EL (cell line): ENCODE measurements around the gene SUGCT.
A peak's percentile ranks its signal among the peaks of the same experiment; 100 is the strongest.

Experiments used
- DNase-seq: peaks from one replicate; pipeline ENCODE4 v3.0.0-alpha.2; 2016

Gene SUGCT

DNA sequence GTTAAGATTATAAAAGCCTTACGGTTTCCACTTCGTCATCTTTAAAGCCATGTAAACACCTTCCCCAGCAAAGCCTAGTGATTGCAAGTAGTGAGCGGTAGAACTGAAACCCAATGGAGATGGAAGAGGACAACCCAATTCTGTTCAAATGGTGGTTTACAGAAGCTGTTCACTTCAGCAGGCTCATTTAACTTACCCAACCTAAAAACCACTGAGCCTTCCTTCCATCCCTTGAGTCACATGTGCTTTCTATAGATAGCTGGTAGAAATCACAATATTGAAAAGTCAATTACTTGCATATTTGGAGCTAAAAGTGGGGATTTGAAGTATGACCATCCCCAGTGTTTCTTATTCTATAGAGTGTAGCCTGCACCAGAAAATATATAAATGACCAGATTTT, 667.7 kb downstream of the SUGCT start:
- no peak for DNase-seq

DNA sequence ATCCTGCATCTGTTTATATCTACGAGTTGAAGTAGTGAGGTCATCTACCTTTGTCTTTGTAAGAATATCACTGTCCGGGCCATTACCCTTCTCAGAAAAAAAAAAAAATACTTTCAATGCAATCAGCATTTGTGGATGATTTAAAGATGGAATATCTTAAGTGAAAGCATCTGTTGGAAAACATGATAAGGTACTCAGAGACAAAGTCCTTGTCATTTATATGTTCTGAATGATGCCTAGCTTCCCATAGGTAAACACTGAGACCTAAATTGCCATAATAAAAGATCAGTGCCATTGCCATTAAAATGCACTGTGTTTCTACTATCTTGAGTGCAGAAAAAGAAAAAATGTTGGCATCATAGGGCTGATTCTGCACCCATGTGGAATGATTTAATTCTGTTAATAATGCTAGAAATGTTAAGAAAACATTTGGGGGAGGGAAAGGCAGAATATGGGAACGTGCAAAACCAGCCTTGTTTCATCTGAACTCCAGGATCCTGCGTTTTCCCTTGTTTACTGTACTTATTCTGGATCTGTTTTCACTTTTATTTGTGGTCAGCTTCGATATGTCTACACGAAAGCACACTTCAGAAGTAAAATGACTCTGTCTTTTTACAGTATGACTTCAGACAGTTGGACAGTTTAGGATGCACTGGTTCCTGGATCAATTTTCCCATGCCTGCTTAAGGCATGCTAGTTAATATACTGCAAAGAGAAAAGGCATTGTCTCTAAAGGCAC, 669.8 kb downstream of the SUGCT start:
- DNase-seq: no peak

DNA sequence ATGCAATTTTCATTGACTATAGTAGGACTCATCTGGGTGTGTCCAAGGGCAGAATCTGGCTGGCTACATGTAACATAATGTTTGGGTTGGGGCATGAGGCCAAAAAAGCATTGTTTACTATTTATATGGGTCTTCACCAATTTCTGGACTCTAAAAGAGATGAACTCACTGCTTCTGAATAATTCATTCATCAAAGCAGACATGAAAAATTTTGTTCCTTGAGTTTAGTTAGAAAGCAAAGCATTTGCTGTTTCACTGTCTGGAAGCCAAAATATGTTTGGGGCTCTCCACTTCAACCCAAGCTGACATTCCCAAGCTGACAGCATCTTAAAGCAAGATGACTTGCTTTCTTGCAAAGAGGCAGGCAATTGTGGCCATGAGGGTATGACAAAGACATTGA, 670.6 kb downstream of the SUGCT start:
- no peak for DNase-seq

DNA sequence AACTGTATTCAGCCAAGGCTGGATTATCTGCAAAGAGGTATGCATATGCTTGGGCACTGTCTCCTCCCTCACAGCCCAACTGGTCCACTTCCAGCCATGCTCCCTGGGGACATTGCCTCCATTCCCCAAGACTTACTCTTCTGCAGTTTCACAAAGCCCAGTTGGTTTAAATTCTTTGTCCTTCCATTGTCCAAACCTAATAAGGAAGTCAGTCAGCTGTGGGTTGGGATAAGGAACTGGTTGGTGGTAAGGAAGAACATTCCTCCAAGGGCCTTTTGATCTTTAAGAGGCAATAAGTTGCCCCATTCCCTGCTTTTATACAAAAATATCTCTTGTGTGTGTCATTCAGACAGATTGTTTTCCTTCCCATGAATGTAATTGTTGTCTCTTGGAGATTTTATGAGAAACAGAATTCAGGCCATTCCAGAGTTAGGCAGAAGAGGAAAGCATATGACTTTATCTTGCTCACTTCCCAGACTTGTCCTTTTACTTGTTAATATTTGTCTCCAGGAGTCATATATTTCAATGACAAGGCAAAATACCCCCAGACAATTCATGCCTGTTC, 673.7 kb downstream of the SUGCT start:
- peak; percentile 97 for DNase-seq

DNA sequence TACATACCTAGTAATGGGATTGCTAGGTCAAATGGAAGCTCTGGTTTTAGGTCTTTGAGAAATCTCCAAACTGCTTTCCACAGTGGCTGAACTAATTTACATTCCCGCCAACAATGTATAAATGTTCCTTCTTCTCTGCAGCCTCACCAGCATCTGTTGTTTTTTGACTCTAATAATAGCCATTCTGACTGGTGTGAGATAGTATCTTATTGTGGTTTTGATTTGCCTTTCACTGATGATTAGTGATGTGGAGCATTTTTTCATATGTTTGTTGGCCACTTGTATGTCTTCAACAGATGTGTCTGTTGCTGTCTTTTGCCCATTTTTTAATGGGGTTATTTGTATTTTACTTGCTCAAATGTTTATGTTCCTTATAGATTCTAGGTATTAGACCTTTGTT, 675.5 kb downstream of the SUGCT start:
- peak; percentile 51 for DNase-seq

GRCh38 chr7:40811666-40812065, 676.9 kb downstream of the SUGCT start:
- no peak for DNase-seq

DNA sequence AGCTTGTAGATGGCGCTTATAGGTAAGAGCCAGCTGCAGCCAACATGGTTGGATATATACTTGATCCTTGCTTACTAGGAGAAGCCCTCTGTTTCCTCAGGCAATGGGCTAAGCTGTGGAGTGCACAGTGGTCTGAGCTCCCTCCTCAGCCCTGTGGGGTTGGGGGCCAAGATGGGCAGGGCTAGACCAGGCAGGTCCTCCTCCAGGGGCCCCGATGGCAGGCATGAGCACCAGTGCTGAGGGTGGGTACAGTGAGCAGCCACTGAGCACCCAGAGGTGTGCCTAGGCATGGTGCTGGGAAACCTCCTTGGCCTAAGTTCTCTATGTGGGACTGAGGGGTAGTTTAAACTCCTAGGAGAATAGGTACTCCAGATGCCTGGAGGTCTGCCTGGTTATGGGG, 680.2 kb downstream of the SUGCT start:
- no peak for DNase-seq

DNA sequence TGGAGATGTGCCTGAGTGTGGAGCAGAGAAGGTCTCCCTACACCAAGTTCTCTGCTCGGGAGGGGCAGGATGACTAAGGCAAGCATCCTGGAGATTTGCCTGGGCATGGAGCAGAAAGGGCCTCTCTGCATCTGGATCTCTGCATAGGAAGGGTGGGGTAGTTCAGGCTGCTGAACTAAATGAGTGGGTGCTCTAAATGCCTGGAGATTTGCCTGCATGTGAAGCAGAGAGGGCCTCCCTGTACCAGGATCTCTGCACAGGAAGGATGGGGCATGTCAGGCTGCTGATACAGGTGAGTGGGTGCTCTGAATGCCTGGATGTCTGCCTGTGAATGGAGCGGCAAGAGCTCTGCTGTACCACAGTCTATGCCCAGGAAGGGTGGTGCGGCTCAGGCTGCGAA, 680.7 kb downstream of the SUGCT start:
- peak; percentile 79 for DNase-seq

- no peak for DNase-seq
Observed at GRCh38 chr7:40822861-40823260, 688.1 kb downstream of the SUGCT start.

- DNase-seq: no peak
Observed at GRCh38 chr7:40824461-40824860, 689.7 kb downstream of the SUGCT start.

GRCh38 chr7:40826411-40827221, 691.8 kb downstream of the SUGCT start:
- peak; percentile 77 for DNase-seq

- DNase-seq: peak; percentile 26
Observed at GRCh38 chr7:40827222-40828085, 692.6 kb downstream of the SUGCT start.

- no peak for DNase-seq
Observed at GRCh38 chr7:40828686-40829600, 694.1 kb downstream of the SUGCT start.

DNA sequence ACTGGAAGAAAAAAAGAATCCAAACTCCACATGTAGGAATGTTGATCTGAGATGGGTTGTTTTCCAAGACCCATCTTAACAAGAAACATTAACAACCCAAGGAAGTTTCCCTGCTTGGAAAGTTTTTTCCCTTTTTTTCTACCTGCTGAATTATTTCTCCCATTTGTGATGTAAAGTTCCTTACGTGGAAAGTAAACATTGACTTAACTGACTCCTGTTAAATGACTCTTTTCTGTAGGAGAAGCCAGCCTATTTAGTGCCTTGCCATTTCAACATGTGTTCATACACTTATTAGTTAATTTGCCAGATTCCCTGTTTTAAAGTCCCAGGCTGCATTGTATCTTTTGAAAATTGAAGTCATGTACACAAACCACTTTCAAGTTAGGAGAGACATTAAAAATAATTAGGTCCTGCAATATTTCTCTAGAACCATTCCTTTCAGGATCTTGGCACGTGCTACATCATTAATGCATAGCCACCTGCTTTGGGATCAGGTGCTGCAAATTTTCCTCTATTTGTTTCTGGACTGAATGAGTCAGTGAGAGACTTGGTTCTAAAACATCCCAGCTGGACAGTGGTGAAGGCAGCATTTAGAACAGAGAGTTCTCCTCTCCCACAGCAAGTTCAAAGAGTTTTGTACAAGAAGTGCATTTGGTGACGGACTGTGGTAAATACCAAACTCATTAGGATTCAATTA, 698.5 kb downstream of the SUGCT start:
- DNase-seq: no peak

- DNase-seq: peak; percentile 26
Observed at GRCh38 chr7:40833888-40834234, 699.1 kb downstream of the SUGCT start.

DNA sequence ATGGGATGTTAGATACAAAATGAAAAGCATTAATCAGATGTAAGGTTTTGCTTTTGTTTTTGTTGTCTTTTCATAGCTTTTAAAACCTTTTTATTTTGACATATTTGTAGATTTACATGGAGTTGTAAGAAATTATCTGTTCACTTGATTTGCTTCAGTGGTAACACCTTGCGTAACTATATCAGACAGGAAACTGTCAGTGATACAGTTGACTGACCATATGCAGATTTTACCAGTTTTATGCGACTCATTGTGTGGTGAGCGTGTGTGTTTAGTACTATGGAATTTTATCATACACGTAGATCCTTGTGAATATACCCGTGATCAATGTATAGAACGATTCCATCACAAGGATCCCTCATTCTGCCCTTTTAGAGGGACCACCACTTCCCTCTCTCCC, 701.4 kb downstream of the SUGCT start:
- peak; percentile 8 for DNase-seq

- peak; percentile 37 for DNase-seq
Observed at GRCh38 chr7:40839881-40840280, 705.1 kb downstream of the SUGCT start.

GRCh38 chr7:40840990-40841389, 706.2 kb downstream of the SUGCT start:
- DNase-seq: no peak

GRCh38 chr7:40842641-40843040, 707.8 kb downstream of the SUGCT start:
- no peak for DNase-seq

DNA sequence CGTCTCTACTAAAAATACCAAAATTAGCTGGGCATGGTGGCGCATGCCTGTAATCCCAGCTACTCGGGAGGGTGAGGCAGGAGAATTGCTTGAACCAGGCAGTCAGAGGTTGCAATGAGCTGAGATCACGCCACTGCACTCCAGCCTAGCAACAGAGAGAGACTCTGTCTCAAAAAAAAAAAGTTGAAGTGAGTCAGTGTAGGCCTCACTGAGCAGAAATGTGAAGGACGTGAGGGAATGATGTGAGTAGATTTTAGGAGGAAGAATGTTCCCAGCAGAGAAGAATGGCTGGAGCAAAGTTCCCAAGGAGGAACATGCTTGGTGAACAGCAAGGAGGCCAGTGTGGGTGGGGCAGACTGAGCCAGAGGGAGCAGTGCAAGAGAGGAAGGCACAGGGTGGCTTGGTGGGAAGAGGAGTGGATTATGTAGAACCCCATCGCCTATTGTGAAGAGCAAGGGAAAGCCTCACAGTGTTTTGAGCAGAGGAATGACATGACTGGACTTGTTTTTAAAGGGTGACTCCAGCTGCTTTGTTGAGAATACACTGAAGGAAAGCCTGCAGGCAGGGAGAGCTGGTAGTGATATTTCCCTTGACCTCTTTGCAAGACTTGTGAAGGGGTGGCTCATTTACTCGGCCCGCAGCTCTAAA, 708.7 kb downstream of the SUGCT start:
- peak; percentile 17 for DNase-seq

- DNase-seq: no peak
Observed at GRCh38 chr7:40845943-40846342, 711.1 kb downstream of the SUGCT start.
